A549 (cell line): Measurements from ENCODE around the gene STAM. TPM values are rescaled to one million over a fixed set of nuclear protein-coding genes. Genes with fewer than 3 reads are reported as not detected.

Source experiments
- ATAC-seq, 2 experiments: fragments of 200-7000 bp in 1 of 2; fragments of >200 bp in 1 of 2; cut with Nextera tagmentation in 1 of 2; cut with Tn5 transposase in 1 of 2; 3 replicates each; pipeline versions ENCODE4 v1.8.0 to v1.9.1; 2018 to 2020; ENCODE audit warnings: mild to moderate bottlenecking in 1 of 2, moderate library complexity in 1 of 2
- CTCF ChIA-PET: fragments of 300-600 bp; sonication (Branson Sonifier 250); formaldehyde crosslinking; extraction: SDS; loops from one replicate; lab custom pipeline; 2021; ENCODE audit warnings: antibody characterized with exemption, inconsistent platforms; lab: Yijun Ruan, JAX
- POLR2A ChIA-PET: fragments of 350-600 bp; formaldehyde crosslinking; extraction: SDS; loops from one replicate; lab custom pipeline; 2021; ENCODE audit warnings: antibody characterized with exemption, inconsistent platforms; lab: Yijun Ruan, JAX
- DNase-seq, 2 experiments: peaks; one replicate each; pipeline versions ENCODE4 v3.0.0 to v3.0.0-alpha.2; 2011 to 2016; ENCODE audit warnings: low read depth in 1 of 2, low spot score in 1 of 2
- FAIRE-seq: peaks from 2 replicates; lab custom pipeline; 2011; peaks lifted over from hg19 to GRCh38; lab: Jason Lieb, UNC
- H3K27ac ChIP-seq, 2 experiments: fragments of >200 bp; sonication (Bioruptor Twin); formaldehyde crosslinking; 3 replicates each; pipeline ENCODE4 v1.5.1; 2016 to 2017
- H3K4me1 ChIP-seq: fragments of >200 bp; sonication (Bioruptor Twin); formaldehyde crosslinking; 3 replicates; pipeline ENCODE4 v1.6.1; 2016
- H3K4me2 ChIP-seq: fragments of >200 bp; sonication (Bioruptor Twin); formaldehyde crosslinking; 3 replicates; pipeline ENCODE4 v1.6.1; 2016
- H3K4me3 ChIP-seq: fragments of >200 bp; sonication (Bioruptor Twin); formaldehyde crosslinking; 3 replicates; pipeline ENCODE4 v1.5.1; 2016
- H3K9me3 ChIP-seq: fragments of >200 bp; sonication (Bioruptor Twin); formaldehyde crosslinking; 3 replicates; pipeline ENCODE4 v1.6.1; 2016
- ATOH8 ChIP-seq: fragments of 250-450 bp; sonication (Bioruptor Pico); IDR thresholded peaks from 2 replicates; pipeline ENCODE4 v1.5.0; 2020; ENCODE audit warnings: low read depth, mild to moderate bottlenecking, moderate library complexity
- BCL3 ChIP-seq: fragments of >200 bp; sonication (Bioruptor Twin); formaldehyde crosslinking; IDR thresholded peaks from 3 replicates; pipeline ENCODE4 v1.6.1; 2016
- CBX2 ChIP-seq: fragments of 200-600 bp; sonication (generic); IDR thresholded peaks from 2 replicates; pipeline ENCODE4 v1.6.1; 2016; ENCODE audit warnings: low read depth, mild to moderate bottlenecking, borderline replicate concordance
- CEBPB ChIP-seq, 2 experiments: fragments of >200 bp in 1 of 2; sonication (Bioruptor Twin) in 1 of 2; formaldehyde crosslinking in 1 of 2; IDR thresholded peaks; 2 replicates each; pipeline ENCODE4 v1.6.1; 2012 to 2016
- CHD4 ChIP-seq: fragments of 200-600 bp; sonication (generic); IDR thresholded peaks from 2 replicates; pipeline ENCODE4 v1.6.1; 2016; ENCODE audit warnings: antibody characterized with exemption, mild to moderate bottlenecking, borderline replicate concordance
- CTCF ChIP-seq: fragments of >200 bp; sonication (Bioruptor Twin); formaldehyde crosslinking; IDR thresholded peaks from 3 replicates; pipeline ENCODE4 v1.5.1; 2016
- ESRRA ChIP-seq: fragments of 150-350 bp; IDR thresholded peaks from 2 replicates; pipeline ENCODE4 v1.6.1; 2014; ENCODE audit warnings: mild to moderate bottlenecking, low read length, borderline replicate concordance
- FOXS1 ChIP-seq: fragments of 250-450 bp; sonication (Bioruptor Pico); IDR thresholded peaks from 2 replicates; pipeline ENCODE4 v1.5.0; 2020; ENCODE audit warnings: mild to moderate bottlenecking, moderate library complexity
- HES2 ChIP-seq: fragments of >200 bp; sonication (Bioruptor Twin); formaldehyde crosslinking; IDR thresholded peaks from 2 replicates; pipeline ENCODE4 v1.6.1; 2016
- HOXA7 ChIP-seq: fragments of 250-450 bp; sonication (Bioruptor Pico); IDR thresholded peaks from 2 replicates; pipeline ENCODE4 v1.5.0; 2020; ENCODE audit warnings: mild to moderate bottlenecking, moderate library complexity
- MYC ChIP-seq: IDR thresholded peaks from 2 replicates; pipeline ENCODE4 v1.6.1; 2012; ENCODE audit warnings: mild to moderate bottlenecking, inconsistent platforms, low read length, improper control_type of control experiment, borderline replicate concordance
- NFE2L2 ChIP-seq: fragments of 150-350 bp; conservative IDR thresholded peaks from 2 replicates; pipeline ENCODE4 v1.6.1; 2014; ENCODE audit warnings: low read length
- NR3C1 ChIP-seq: fragments of >200 bp; sonication (Bioruptor Twin); formaldehyde crosslinking; IDR thresholded peaks from 3 replicates; pipeline ENCODE4 v1.6.1; 2017
- USF2 ChIP-seq: fragments of 450-650 bp; IDR thresholded peaks from 2 replicates; pipeline ENCODE4 v1.6.1; 2014; ENCODE audit warnings: antibody characterized with exemption
- WGBS: methylation state at CpG from one replicate; pipeline ENCODE4 v1.1.6; 2017; ENCODE audit errors: missing lambda C conversion rate; 5-methylcytosine and 5-hydroxymethylcytosine counted together
- polyA plus RNA-seq, 4 experiments: library from polyadenylated mRNA; depleted of rRNA in 3 of 4; stranded (reverse); fragments of >200 nt; fragmentation: RNase III in 1 of 4; extraction: RNeasy Plus Mini Kit Qiagen cat#74134 plus additional on column Dnase treatment in 1 of 4; gene quantifications; 2 replicates in 3 of 4; 3 replicates in 1 of 4; pipeline ENCODE4 v1.2.3, GENCODE V29; 2011 to 2017

STAM gene
- polyA plus RNA-seq, 2 of the 4 experiments (the other 2 are of a cell fraction) = 24.4 to 51.7 TPM

DNA sequence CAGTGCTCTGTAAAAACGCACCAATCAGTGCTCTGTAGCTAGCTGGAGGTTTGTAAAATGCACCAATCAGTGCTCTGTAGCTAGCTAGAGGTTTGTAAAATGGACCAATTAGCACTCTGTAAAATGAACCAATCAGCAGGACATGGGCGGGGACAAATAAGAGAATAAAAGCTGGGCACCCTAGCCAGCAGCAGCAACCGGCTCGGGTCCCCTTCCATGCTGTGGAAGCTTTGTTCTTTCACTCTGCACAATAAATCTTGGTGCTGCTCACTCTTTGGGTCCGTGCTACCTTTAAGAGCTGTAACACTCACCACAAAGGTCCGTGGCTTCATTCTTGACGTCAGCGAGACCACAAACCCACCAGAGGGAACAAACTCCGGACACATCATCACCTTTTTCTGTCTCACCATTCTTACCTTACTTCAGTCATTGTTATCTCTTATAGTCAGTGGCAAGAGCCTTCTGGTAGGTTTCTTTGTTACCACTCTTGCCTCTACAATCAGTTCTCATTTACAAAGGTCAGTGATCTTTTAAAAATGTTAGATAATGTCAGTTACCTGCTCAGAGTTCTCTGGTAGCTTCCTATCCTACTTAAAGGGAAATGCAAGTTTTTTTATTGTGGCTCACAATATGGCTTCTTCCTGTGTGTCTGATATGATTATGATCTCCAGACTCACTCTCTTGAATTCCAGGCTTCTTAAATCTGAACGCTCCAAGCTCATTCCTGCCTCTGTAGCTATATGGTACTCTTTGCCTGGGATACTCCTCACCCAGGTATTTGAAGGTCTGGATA, 4.5 kb downstream of the STAM start (continued):
- TF ChIP-seq BCL3 (no peak), HES2 (no peak)

GRCh38 chr10:17649052-17649451, 5.1 kb downstream of the STAM start:
- no peak overlapping the region for H3K27ac ChIP-seq

More at GRCh38 chr10:17649052-17649451, 5.1 kb downstream of the STAM start:
- ChIA-PET CTCF (interaction anchor here (1.1 kb wide), 1 partner anchor 17 kb away, joined by 4 read pairs; no protein-coding TSS in a partner anchor), POLR2A (no interaction called here)
- WGBS = 94% methylated on average over 4 of the region's 4 CpGs
- Histone ChIP-seq H3K4me3 (no peak overlapping the region), H3K4me1 (peaks cover 14% of the 10 kb centered on the region), H3K4me2 (no peak overlapping the region), H3K9me3 (peaks cover 11% of the 10 kb centered on the region; the same call in 2 of the 3 replicates)
- no peak for TF ChIP-seq NR3C1
- no peak for TF ChIP-seq ATOH8 (CRISPR knock-in tag)
- no peak for TF ChIP-seq BCL3
- no peak for TF ChIP-seq CHD4
- TF ChIP-seq CTCF = no peak
- no peak for TF ChIP-seq CEBPB (IDR thresholded peaks at IDR 0.05)
- TF ChIP-seq CBX2 = no peak
- no peak for TF ChIP-seq NFE2L2
- no peak for TF ChIP-seq HOXA7 (CRISPR knock-in tag)
- TF ChIP-seq FOXS1 = no peak
- TF ChIP-seq ESRRA = no peak
- no peak for TF ChIP-seq MYC
- TF ChIP-seq USF2 = no peak
- no peak for ATAC-seq
- no peak for FAIRE-seq
- DNase-seq = no peak
